ENCODE data around the gene THEM5. TPM values are rescaled to one million over a fixed set of nuclear protein-coding genes. Genes with fewer than 3 reads are reported as not detected.
A peak's percentile ranks its signal among the peaks of the same experiment; 100 is the strongest.

THEM5 gene
- total RNA-seq, 2 donors from 2014 or later, result not detected

GRCh38 chr1:151862604-151863003 is 9.1 kb upstream of the THEM5 start:
- no peaks in the 10 kb centered on the region for H3K27me3 ChIP-seq (ENCODE audit: control insufficient read depth, insufficient read depth, low read length, poor library complexity, severe bottlenecking)
- H3K9me3 ChIP-seq (ENCODE audit: control insufficient read depth, low read length), result no peaks in the 10 kb centered on the region
- Mint-ChIP-seq H3K4me1 (peaks cover 5% of the 10 kb centered on the region), H3K36me3 (ENCODE audit: low read depth) (no peaks in the 10 kb centered on the region), H3K4me3 (no peak overlapping the region), H3K9me3 (no peaks in the 10 kb centered on the region), H3K27me3 (ENCODE audit: insufficient read depth) (peaks cover 79% of the 10 kb centered on the region), H3K27ac (no peak overlapping the region)
- H3K27ac ChIP-seq (ENCODE audit: low read depth, low read length), result no peak overlapping the region
- TF ChIP-seq CTCF (conservative IDR thresholded peaks at IDR 0.05), result no peak
- no peak for DNase-seq
- no peak overlapping the region for H3K9ac ChIP-seq (ENCODE audit: extremely low read depth, low read length, poor library complexity, severe bottlenecking)
- H3K4me1 ChIP-seq (ENCODE audit: control insufficient read depth, insufficient read depth, low read length), result no peaks in the 10 kb centered on the region
- no peak overlapping the region for H3K4me3 ChIP-seq (ENCODE audit: low read length)
- H3K36me3 ChIP-seq (ENCODE audit: control insufficient read depth, insufficient read depth, low read length), result no peaks in the 10 kb centered on the region

- Histone ChIP-seq H3K4me3 (ENCODE audit: low read length) (no peak overlapping the region), H3K27me3 (ENCODE audit: control insufficient read depth, insufficient read depth, low read length, poor library complexity, severe bottlenecking) (no peaks in the 10 kb centered on the region), H3K9ac (ENCODE audit: extremely low read depth, low read length, poor library complexity, severe bottlenecking) (no peak overlapping the region), H3K9me3 (ENCODE audit: control insufficient read depth, low read length) (no peaks in the 10 kb centered on the region), H3K27ac (ENCODE audit: low read depth, low read length) (no peak overlapping the region), H3K4me1 (ENCODE audit: control insufficient read depth, insufficient read depth, low read length) (no peaks in the 10 kb centered on the region), H3K36me3 (ENCODE audit: control insufficient read depth, insufficient read depth, low read length) (no peaks in the 10 kb centered on the region)
- Mint-ChIP-seq H3K4me3 (no peak overlapping the region), H3K9me3 (no peaks in the 10 kb centered on the region), H3K36me3 (ENCODE audit: low read depth) (no peaks in the 10 kb centered on the region), H3K27me3 (ENCODE audit: insufficient read depth) (peaks cover 84% of the 10 kb centered on the region), H3K4me1 (peaks cover 5% of the 10 kb centered on the region), H3K27ac (no peak overlapping the region)
- DNase-seq, result peak; percentile 58
- WGBS, 2 experiments (ENCODE audit: insufficient coverage in 1 of 2, insufficient read length in 1 of 2), result 67 to 70% methylated on average over 4 to 7 of the region's 7 CpGs
- no peak for TF ChIP-seq CTCF (conservative IDR thresholded peaks at IDR 0.05)
Observed at GRCh38 chr1:151860504-151861187, 7.1 kb upstream of the THEM5 start.

- H3K27ac ChIP-seq (ENCODE audit: low read depth, low read length), result no peak overlapping the region
- peaks cover 77% of the 10 kb centered on the region for H3K27me3 Mint-ChIP-seq (ENCODE audit: insufficient read depth)
- no peaks in the 10 kb centered on the region for H3K4me1 ChIP-seq (ENCODE audit: control insufficient read depth, insufficient read depth, low read length)
- H3K27me3 ChIP-seq (ENCODE audit: control insufficient read depth, insufficient read depth, low read length, poor library complexity, severe bottlenecking), result no peaks in the 10 kb centered on the region
- H3K4me3 ChIP-seq (ENCODE audit: low read length), result no peak overlapping the region
- H3K36me3 Mint-ChIP-seq (ENCODE audit: low read depth), result no peaks in the 10 kb centered on the region
- 90% methylated on average over 3 to 6 of the region's 6 CpGs for WGBS, 2 experiments (ENCODE audit: insufficient coverage in 1 of 2, insufficient read length in 1 of 2)
- no peak overlapping the region for H3K9ac ChIP-seq (ENCODE audit: extremely low read depth, low read length, poor library complexity, severe bottlenecking)
- no peak overlapping the region for H3K27ac Mint-ChIP-seq
- no peak for TF ChIP-seq CTCF (conservative IDR thresholded peaks at IDR 0.05)
- H3K4me1 Mint-ChIP-seq, result peaks cover 5% of the 10 kb centered on the region
- H3K9me3 ChIP-seq (ENCODE audit: control insufficient read depth, low read length), result no peaks in the 10 kb centered on the region
- no peaks in the 10 kb centered on the region for H3K36me3 ChIP-seq (ENCODE audit: control insufficient read depth, insufficient read depth, low read length)
- no peaks in the 10 kb centered on the region for H3K9me3 Mint-ChIP-seq
- peak; percentile 41 for DNase-seq
- H3K4me3 Mint-ChIP-seq, result no peak overlapping the region
Observed at GRCh38 chr1:151859891-151860293, 6.4 kb upstream of the THEM5 start.

All from endodermal cell (in vitro differentiated cells).